B cell (primary cell): ENCODE measurements around the gene CCND3.

Experiments
- EZH2 ChIP-seq: IDR thresholded peaks from 2 replicates; pipeline ENCODE4 v1.6.1; 2012; ENCODE audit warnings: borderline replicate concordance, low read depth, mild to moderate bottlenecking, moderate library complexity, low read length; ENCODE audit not compliant: insufficient read depth, poor library complexity, severe bottlenecking
- TF ChIP-seq, protein P1 (sequence below): fragments of 200-600 bp; IDR thresholded peaks from one replicate; pipeline ENCODE4 v1.8.0; 2022; ENCODE audit warnings: antibody characterized with exemption, mild to moderate bottlenecking

- TF ChIP-seq, protein P1, sequence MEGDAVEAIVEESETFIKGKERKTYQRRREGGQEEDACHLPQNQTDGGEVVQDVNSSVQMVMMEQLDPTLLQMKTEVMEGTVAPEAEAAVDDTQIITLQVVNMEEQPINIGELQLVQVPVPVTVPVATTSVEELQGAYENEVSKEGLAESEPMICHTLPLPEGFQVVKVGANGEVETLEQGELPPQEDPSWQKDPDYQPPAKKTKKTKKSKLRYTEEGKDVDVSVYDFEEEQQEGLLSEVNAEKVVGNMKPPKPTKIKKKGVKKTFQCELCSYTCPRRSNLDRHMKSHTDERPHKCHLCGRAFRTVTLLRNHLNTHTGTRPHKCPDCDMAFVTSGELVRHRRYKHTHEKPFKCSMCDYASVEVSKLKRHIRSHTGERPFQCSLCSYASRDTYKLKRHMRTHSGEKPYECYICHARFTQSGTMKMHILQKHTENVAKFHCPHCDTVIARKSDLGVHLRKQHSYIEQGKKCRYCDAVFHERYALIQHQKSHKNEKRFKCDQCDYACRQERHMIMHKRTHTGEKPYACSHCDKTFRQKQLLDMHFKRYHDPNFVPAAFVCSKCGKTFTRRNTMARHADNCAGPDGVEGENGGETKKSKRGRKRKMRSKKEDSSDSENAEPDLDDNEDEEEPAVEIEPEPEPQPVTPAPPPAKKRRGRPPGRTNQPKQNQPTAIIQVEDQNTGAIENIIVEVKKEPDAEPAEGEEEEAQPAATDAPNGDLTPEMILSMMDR, result no peak
- no peak for TF ChIP-seq EZH2
Observed at GRCh38 chr6:41896281-41896680, 45.3 kb downstream of the CCND3 start.
